ENCODE measurements around the gene NXF1.
"Not testable (repeated sequence)": the region's sequence is repeated elsewhere in the genome, so short reads cannot be mapped to it uniquely, and the experiment has no call there.

NXF1 gene

GRCh38 chr11:62805076-62805892 lies at the start of gene NXF1:
Gene NXF1, minus strand, starts transcription at chr11:62805440. Its CDS starts 84 bp downstream, at chr11:62805356.
- peak; percentile 92 for DNase-seq

GRCh38 chr11:62854013-62854824 lies 49.0 kb upstream of the NXF1 start:
- no peak for DNase-seq

DNA sequence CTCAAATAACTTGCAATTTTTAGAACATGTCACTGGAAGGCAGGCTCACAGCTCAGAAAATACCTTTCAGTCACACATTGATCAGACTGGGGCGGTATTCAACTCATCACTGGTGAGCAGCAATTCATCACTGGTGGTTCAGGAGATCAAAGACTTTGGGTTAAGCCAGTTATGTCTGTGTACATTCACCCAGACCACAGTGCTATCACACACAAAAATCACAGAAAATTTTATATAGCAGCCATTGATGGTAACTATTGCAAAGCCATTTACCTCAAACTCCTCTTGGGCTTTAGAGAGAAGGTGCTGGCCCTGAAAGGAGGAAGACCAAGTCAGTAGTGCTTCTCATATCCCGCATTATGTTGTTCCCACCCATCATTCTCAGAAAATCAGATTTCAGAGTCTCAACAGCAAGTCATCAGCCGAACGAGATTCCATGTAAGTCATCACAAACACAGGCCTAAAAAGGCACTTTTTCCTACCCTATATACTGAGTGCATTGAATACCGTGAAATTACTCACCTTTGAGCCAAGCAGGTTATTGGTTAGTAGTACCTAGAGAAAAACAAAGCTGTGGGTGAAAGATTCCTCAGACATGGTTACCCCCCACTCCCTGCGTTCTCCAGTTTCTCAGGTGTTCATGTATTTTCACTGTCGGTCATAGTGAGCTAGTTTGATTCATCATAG lies 48.2 kb upstream of the NXF1 start:
- DNase-seq = no peak

DNA sequence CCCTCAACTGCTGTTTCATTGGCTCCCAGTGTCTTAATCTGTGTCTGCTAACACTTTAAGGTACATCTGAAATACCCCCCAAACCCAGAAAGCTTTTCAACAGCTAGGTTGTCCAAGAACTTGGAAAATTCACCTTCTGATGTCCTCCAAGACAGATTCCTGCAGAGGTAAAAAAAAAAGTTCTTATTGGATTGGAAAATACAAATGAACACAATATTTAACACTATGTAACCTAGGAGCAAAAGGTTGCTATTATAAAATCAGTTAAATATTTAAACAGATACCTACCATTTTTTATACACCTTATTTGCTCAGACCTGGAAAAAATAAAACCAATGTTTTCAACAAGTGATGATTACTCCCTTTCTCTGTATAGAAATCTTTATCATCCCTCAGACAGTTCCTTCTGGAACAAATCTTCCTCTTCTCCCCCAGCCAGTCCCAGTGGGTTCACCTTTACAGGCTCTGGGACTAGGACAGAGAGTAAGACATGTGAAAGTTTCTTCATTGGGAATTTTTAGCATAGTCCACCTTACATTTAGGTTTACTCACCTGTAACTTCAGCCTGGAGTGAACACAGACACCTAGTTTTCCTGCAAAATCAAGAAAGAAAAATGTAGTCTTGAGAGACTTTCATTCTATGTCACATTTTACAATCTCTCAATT lies 47.4 kb upstream of the NXF1 start:
- DNase-seq = no peak

- DNase-seq = no peak
Observed at GRCh38 chr11:62851807-62852522, 46.7 kb upstream of the NXF1 start.

- no peak for DNase-seq
Observed at GRCh38 chr11:62850911-62851806, 45.9 kb upstream of the NXF1 start.

GRCh38 chr11:62847767-62848314 lies 42.6 kb upstream of the NXF1 start:
- DNase-seq = no peak

DNA sequence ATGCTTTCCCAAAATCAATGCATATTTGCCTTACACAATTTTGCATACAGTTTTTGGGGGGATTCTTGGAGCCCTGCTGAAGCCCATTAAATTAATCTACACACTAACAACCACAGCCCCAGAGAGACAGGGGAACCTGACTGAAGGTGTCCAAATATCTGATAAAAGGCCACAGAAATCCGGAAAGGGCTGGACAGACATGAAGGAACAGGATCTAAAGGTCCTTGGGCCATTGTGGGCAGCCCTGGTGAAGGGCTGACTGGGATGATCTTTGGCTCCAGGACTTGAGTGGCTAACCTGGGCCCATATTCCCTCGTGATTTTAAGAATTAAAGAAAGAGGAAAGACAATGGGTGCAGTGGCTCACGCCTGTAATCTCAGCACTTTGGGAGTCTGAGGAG lies 40.9 kb upstream of the NXF1 start:
- DNase-seq = no peak

GRCh38 chr11:62844154-62844553 lies 38.9 kb upstream of the NXF1 start:
- DNase-seq = no peak

DNA sequence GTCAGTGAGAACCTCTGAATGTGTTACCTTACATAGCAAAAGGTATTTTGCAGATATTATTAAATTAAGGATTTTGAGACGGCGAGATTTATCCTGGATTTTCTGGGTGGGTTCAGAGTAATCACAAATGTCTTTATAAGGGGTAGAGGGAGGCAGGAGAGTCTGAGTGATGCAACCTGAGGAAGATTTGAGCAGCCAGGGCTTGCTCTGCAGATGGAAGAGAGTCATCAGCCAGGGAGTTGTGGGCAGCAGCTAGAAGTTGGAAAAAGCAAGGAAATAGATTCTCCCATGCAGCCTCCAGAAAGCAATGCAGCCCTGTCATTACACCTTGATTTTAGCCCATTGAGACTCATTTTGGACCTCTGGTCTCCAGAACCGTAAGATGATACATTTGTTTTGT lies 38.2 kb upstream of the NXF1 start:
- no peak for DNase-seq

DNA sequence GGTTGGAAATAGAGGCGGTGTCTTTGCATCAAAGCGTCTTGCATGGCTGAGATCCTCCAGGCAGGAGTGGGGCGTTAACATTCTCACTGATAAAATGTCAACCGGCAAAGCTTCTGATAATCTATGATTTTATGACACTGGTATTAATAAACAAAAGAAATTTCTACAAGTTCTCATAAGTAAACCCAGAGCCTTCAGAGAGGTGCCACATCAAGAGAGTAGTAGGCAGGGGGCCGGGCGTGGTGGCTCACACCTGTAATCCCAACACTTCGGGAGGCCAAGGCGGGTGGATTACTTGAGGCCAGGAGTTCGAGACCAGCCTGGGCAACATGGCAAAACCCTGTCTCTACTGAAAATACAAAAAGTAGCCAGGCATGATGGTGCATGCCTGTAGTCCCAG lies 37.7 kb upstream of the NXF1 start:
- not testable (repeated sequence) for DNase-seq

DNA sequence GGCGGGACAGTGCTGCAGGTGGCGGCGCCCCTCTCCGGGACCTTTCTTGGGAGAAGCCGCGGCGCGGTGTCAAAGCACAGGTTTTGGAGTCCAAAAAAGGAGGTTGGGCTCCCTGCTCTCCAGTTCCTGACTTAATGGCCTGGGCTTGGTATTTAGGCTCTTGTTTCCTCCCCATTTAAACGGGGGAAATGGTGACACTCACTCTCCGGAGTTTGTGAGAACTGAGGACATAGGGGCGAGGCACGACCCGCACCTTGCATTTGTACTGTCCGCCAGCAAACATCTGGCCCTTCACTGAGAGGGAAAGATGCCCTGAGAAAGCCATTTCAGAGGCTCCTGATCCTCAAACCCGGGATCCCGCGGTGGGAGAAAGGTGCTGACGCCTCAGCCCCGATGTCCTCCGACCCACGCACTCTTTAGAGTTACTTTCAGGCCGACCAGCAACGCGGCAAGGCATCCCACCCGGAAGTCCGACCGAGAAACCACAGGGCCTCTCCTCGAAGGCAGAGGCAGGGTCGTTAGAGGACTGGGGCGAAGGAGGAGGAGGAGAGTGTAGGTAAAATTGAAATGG lies 37.0 kb upstream of the NXF1 start:
- no peak for DNase-seq

GRCh38 chr11:62841361-62842170 lies 36.3 kb upstream of the NXF1 start:
- DNase-seq = peak; percentile 100

- DNase-seq = peak; percentile 87
Observed at GRCh38 chr11:62840721-62841360, 35.6 kb upstream of the NXF1 start.

- peak; percentile 91 for DNase-seq
Observed at GRCh38 chr11:62839050-62839945, 34.1 kb upstream of the NXF1 start, which contains the start of gene WDR74. Gene WDR74, minus strand, starts transcription at chr11:62839590. Its CDS starts 20 bp downstream, at chr11:62839570.

DNA sequence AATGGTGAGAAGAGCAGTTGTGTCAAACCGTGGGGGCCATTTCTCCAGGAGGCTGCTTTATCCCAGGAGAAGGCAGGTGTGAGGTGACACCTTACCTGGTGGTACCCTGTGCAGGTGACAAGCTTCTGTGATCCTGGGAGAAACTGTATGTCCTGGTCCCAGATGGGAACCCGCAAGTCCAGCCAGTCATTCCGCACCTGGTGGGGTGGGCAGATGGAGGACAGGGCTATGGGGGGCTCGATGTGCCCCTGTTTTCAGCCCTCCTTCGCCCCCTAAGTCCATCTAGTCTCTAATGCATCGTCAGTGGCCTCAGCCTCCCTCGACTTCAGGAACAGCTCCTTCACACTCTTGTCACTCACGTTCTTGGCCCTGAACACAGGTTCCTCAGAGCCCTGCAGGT lies 30.1 kb upstream of the NXF1 start:
- DNase-seq = no peak

GRCh38 chr11:62832336-62833234 lies 27.3 kb upstream of the NXF1 start, which contains the start of gene TEX54:
Gene TEX54, minus strand, starts transcription at chr11:62832841.
- no peak for DNase-seq
